Subcutaneous adipose tissue (tissue), 4 donors: Measurements from ENCODE around the gene MAML3. TPM values are rescaled to one million over a fixed set of nuclear protein-coding genes. Genes with fewer than 3 reads are reported as not detected.

Experiments used
- CTCF ChIP-seq: fragments of 450-650 bp; IDR thresholded peaks from one replicate; pipeline ENCODE4 v1.5.1; 2016; ENCODE audit warnings: low read depth, mild to moderate bottlenecking, control low read depth, antibody characterized with exemption, moderate library complexity
- total RNA-seq, 4 donors: library from RNA; depleted of rRNA; stranded (reverse); fragments of >200 nt; gene quantifications; one replicate each; pipeline ENCODE4 v1.1.0, GENCODE V29; 2016

MAML3 gene
- total RNA-seq, 4 donors from 2014 or later, result 3.5 to 11.1 (median 9.1) TPM

DNA sequence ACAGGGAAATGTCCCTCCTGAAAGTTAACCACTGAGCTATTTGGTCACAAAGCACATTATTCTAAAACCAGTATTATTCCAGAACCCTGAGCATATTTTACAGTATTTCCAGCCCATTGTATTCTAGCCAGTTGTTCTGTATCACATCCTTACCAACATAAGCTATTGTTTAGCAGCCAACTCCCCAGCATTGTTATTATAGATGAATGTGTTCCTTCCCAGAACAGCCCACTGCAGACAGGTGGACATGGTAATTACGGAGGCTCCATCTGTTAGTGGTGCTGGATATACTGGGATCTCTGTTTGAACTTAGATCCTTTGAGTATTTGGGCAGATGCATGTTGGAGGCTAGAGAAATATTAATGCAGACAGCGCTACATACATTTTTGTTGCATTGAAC, 362.3 kb downstream of the MAML3 start:
- no peak for TF ChIP-seq CTCF

- no peak for TF ChIP-seq CTCF
Observed at GRCh38 chr4:139790291-139790690, 363.7 kb downstream of the MAML3 start.

DNA sequence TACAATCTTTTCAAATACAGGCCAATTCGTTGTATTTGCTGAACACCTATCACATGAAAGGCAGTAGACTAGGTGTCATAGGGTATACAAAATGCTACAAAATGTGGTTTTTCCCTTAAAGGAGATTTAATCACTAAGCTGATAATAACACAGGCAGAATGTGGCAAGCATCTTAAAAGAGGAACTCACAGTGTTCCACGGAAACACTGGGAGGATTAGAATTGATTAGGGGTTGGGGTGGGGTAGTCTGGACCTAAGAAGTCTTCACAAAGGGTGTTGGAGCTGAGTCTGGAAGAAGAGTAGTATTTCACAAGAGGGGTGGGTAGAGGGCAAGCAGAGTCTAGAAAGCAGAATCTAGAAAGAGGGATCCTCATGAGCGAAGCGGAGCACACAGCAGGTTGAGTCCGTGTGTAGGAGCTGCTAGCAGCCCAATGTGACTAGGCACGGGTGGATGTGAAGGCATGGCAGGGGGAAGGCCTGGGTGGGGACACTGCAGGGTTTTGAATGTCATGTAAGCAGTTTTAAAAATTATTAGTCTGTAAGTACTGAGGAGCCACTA, 364.8 kb downstream of the MAML3 start:
- TF ChIP-seq CTCF, result no peak

DNA sequence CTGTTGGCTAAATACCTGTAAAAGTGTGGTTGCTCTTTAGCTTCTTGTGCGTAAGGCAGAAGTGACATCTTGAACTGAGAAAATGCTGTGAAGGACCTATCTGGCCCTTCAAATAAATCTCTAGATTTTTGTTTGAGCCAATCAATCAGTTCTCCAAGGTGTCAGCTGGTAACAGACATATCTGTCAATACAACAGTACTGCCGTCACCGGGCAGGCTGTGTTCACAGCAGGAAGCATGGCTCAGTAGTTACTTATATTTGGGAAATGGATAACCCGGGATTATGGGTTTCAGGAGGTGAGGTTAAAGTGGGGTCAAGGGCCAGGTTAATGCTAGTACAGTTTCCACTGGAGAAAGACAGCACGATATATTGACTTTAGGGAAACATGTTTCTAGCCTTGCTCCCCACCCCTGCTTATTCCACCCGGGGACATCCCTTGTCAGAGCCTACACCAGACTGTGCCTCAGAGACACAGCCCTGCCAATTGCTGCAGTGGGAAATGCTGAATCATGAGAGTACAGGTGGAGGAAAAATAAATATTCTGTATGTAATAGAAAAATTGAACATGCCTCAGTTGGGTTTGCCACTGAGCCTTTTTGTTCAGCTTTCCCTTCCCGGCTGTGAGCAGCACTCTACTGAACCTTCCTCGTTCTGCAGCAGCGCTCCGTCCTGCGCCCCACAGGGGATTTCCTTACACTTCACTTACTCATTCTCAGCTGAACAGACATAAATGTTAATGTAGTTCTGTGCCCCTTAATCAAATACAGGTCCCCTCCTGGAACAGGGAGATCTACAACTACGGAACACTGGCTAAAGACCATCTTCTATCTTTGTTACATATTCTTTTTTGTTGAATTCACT, 367.3 kb downstream of the MAML3 start:
- TF ChIP-seq CTCF, result no peak

DNA sequence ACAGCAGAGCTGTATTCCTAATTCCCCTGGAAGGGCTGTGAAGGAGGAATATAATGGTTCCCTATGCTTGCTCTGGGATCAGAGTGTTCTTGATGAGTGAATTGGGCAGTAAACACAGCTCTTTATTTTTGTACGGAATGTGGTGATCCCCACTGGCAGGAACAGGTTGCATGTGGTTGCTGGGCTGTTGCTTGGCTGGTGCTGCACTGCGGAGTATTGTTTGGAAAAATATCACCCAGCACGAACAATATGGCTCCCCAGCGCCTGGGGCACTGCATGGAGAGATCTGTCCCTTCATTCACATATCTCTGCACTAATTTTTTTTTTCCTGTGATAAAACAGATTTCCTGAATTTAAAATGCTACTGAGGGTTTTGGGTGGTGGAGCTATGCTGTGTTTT, 368.6 kb downstream of the MAML3 start:
- TF ChIP-seq CTCF, result no peak

GRCh38 chr4:139783741-139784484, 370.1 kb downstream of the MAML3 start:
- no peak for TF ChIP-seq CTCF

GRCh38 chr4:139782926-139783522, 371.0 kb downstream of the MAML3 start:
- no peak for TF ChIP-seq CTCF
